Activated CD4-positive, alpha-beta T cell treated with anti-CD3 and anti-CD28 coated beads, Interleukin-2, amount 10 ng/mL, durations not matched to agents 24 days and 14 days (primary cell): ENCODE data around the gene AP1G2. TPM values are rescaled to one million over a fixed set of nuclear protein-coding genes. Genes with fewer than 3 reads are reported as not detected.

ENCODE experiments used
- total RNA-seq: library from RNA; stranded (reverse); gene quantifications from 2 replicates; pipeline ENCODE4 v1.2.3, GENCODE V29; 2022

The AP1G2 gene
- total RNA-seq, 1 donor from 2014 or later, result 142 TPM

Other genes starting within 250 kb of the AP1G2 start
- gene PABPN1, start 246.3 kb downstream of the AP1G2 start, total RNA-seq, result 277 and 278 TPM in 2 replicates
- gene SLC22A17, start 214.9 kb downstream of the AP1G2 start, total RNA-seq, result 2.0 and 2.3 TPM in 2 replicates
- not detected in 2 replicates for gene EFS, start 202.6 kb downstream of the AP1G2 start, total RNA-seq
- not detected in 2 replicates for gene IL25, start 195.0 kb downstream of the AP1G2 start, total RNA-seq
- gene CMTM5, start 190.7 kb downstream of the AP1G2 start, total RNA-seq, result not detected in 2 replicates
- gene MYH6, start 159.5 kb downstream of the AP1G2 start, total RNA-seq, result 0.17 and 0.23 TPM in 2 replicates
- gene MYH7, start 132.1 kb downstream of the AP1G2 start, total RNA-seq, result not detected in 2 replicates
- 78.6 and 79.2 TPM in 2 replicates for gene NGDN, start 98.1 kb downstream of the AP1G2 start, total RNA-seq
- gene ZFHX2, start 16.0 kb downstream of the AP1G2 start, total RNA-seq, result 1.8 and 2.8 TPM in 2 replicates
- gene THTPA, start 11.5 kb downstream of the AP1G2 start, total RNA-seq, result 14.5 and 16.7 TPM in 2 replicates
- gene JPH4, start 11.0 kb upstream of the AP1G2 start, total RNA-seq, result not detected in 2 replicates
- gene DHRS2, start 68.6 kb upstream of the AP1G2 start, total RNA-seq, result 2.4 and 3.1 TPM in 2 replicates